Activated naive CD4-positive, alpha-beta T cell treated with anti-CD3 and anti-CD28 coated beads, Interleukin-2, amount 50 U/mL, for 16 hours (primary cell): Measurements from ENCODE around the gene SLC8A1.

Experiments used
- DNase-seq: peaks from one replicate; pipeline ENCODE4 v3.0.0-alpha.2; 2020

SLC8A1 gene

DNA sequence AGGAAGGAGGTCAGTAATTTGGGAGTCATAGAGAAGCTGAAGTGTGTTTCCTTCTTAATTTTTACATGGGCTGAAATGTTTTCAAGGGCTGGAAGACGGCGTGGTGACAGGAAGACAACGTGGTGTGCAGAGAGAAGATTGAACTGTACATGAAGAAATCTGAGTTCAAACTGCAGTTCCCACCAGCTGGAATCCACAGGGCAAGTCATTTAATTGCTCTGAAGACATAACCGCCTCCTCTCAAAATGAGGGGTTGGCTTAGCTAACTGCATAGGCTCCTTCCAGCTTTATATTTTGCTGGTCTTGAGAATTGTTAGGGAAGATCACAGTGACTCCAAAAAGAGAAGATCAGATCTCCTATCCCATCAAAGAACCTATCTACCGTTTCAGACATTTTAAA is 103.9 kb downstream of the SLC8A1 start:
- DNase-seq, result no peak

GRCh38 chr2:40346535-40347354 is 105.1 kb downstream of the SLC8A1 start:
- no peak for DNase-seq

DNA sequence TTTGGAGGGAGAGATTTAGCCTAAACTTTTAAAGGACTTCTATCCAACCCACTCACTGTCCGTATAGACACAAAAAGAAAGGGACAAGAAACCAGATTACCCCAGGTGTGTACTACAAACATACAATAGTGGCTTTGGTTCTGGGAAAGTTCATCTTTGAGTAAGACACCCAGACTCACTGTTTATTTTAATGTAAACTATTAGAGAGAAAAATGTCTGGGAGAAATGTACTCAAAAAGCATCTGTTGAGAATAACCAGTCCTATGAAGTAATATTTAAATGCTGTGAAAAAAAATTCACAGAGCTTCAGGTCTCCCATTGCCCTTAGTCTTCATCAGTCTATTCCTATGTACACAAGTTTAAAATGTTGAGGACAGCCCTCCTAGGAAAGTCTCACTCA is 107.5 kb downstream of the SLC8A1 start:
- no peak for DNase-seq

- no peak for DNase-seq
Measured at GRCh38 chr2:40343902-40344301, 108.0 kb downstream of the SLC8A1 start.

GRCh38 chr2:40341198-40341597 is 110.7 kb downstream of the SLC8A1 start:
- DNase-seq, result no peak

DNA sequence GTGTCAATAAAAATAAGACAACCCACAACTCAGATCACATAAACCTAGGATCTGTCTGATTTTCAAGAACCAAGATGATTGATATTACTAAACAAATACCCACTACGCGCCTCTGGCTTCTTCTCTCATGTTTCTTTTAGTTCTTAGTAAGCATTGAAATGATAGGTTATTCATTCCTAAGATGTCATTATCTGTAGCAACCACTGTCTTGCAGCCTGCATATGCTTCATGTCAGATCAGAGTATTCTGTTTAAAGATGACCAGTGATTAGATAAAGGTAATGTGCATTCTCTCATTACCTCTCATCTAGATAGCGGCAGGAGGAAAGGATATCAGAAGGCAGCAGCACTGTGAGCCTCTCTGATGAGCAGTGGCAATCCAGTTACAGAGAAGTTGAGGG is 112.9 kb downstream of the SLC8A1 start:
- DNase-seq, result no peak

DNA sequence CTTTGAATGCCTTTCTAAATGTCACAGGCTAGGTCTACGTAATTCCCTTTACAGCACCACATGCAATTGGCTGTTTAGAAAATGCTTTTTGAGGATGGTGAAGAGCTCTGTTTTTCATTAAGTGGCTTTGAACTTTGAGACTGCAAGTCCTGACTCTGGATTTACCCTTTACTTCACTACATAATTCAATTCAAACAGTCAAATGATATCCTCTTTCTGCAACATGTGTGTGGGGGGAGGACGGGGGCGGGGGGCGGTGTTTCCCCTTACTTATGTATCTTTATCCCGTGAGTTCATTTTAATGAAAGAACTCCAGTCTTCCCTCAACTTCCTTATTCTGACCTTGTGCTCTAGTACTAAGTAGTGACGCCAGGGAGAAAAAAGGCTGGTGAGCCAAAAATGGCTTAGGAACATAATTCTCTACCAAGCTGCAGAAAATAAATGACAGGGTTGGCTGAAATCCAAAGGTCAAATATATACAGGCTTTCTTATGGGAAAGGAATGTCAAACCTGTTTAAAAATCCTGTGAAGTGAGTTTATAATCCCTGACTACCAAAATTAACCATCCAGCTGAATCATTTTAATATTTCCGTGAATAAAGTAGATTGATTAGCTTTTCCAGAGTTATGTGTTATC is 119.6 kb downstream of the SLC8A1 start:
- DNase-seq, result no peak

GRCh38 chr2:40330096-40330495 is 121.8 kb downstream of the SLC8A1 start:
- DNase-seq, result no peak

- no peak for DNase-seq
Measured at GRCh38 chr2:40329739-40330030, 122.2 kb downstream of the SLC8A1 start.

DNA sequence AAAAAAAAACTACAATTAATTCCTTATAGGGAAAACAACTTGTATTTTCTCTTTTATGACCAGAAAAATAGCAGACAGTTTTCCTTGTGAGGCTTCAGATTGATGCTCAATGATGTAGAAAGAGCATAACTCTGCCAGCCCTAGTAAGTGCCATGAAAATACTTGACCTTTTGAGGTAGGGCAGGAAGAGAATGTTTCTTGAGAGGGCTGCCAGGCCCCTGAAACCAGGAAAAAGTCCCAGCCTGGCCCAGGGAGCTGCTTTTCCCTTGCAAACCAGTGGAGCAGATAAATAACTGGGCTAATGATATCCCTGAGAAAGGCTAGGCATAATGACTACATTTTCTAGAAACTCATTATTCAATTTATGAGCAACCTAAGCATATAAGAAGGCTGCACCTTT is 126.8 kb downstream of the SLC8A1 start:
- DNase-seq, result no peak

DNA sequence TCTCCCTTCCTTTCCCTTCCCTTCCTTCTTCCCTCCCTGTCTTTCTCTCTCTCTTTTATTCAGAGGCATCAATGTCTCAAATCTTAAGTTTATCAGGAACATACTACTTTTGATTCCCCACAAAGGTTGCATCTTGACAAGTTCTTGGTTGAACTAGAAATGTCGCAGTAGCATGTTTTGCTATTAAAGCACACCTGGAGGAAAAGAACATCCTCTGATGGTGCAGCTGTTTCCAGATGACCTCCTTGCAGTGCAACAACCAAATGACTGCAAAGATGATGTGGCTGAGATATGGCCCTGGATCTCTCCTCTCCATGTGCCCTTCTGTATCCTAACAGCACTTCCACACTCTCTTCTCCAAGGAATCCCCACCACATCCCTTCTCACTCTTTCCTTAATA is 127.2 kb downstream of the SLC8A1 start:
- no peak for DNase-seq

DNA sequence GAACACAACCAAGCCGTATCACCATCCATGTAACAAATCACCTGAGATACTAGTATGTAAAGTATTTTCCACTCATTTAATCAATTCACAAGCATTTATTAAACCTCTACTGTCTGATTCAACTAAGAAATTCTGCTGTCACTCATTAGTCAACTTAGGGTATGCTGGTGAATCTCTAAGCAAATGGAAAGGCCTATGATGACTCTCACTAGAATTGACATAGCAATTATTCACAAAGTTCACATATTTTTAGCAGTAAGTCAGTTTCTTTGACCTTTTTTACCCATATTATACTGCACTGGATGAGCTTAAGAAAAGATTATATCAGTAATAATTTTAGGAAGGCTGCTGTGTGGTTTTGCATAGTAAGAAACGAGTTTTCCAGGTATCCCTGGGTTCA is 130.1 kb downstream of the SLC8A1 start:
- DNase-seq, result no peak

DNA sequence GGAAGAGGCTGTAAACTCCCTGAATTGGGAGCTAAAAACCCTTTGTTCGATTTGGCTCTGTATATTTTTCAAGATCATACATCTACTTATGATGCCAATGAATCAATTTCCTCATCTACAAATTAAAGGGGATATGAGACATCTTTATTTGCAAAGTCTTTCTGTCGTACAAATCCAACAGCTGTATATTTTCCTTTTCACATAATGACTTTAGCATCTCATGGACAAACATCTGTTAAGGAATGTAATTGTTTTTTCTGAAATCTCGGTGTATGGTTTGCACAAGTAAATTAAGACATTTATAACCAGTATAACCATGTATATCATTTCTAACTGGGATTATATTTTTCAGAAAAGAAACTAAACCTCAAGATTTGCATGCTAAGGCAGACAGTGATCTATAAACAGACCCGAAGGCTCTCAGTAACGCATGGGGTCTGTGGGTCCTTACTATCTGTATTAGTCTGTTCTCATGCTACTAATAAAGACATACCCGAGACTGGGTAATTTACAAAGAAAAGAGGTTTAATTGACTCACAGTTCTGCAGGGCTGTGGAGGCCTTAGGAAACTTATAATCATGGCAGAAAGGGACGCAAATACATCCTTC is 130.8 kb downstream of the SLC8A1 start:
- DNase-seq, result no peak

DNA sequence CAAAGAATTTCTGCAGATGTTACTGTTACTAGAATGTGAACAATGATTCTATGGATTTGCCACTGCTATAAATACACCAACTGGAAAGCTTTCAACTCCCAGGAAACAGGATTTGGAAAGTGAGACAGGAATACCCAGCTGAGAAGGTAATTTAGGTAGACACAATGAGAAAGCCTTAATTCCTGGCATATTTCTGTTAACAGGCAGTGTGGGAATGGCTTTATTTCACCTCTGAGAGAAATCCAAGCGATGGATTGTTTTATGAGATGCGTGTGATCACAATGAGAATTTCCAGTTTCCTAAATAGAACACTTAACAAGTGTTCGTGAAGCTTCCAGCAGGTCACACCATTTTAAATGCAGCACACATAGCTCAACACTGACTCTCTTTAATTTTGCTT is 133.0 kb downstream of the SLC8A1 start:
- no peak for DNase-seq

DNA sequence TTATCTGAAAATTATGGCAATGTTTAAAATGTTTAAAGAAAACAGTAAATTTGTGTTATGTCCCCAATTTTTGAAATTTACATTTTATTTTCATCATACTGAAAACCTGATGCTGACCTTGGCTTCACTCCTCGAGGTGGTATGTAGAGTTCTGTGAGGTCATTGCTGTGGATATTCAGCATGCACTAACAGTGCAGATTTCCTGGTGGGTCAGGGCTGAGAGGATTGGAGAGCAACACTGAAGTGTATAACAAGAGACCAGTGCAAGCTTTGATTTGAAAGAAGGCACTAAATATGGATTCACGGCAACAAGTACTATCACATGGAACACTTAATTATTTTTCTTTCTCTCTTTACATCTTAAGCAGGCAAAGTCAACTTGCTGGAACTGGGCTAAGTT is 134.1 kb downstream of the SLC8A1 start:
- no peak for DNase-seq

DNA sequence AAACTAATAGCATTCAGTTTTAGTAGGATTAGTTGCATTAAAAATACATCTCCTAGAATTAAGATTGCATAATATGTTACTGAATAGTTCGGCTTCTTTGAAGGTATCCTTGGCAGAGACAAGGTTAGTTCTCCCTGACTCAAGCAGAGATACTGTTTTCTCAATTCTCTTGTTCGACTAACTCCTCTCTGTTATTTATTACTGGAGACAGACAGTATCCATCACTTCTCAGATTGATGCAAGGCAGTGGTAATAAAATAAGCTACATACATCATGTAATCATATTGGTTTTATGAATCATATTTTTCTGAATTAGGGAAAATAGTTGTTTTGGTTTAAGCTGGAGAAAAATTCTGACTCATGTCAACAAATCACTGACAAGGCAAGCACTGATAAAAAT is 134.8 kb downstream of the SLC8A1 start:
- no peak for DNase-seq

DNA sequence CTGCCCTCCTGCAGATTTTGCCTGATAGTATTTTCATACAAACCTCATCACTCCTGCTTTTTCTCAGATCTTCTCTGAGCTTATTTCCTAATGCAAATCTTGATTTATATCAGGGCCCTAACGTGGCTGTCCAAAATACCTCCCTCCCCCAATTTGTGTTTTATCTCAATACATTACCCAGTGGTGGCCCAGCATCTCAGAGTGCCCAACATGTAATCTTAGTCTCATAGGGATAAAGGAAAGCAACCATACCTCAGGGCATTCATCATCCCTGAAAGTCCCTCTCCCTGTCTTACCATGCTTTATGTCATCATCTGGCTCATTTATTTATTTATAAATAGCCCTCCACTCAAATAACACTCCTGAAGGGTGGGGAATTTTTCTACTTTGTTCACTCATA is 135.3 kb downstream of the SLC8A1 start:
- DNase-seq, result no peak

GRCh38 chr2:40315683-40316082 is 136.2 kb downstream of the SLC8A1 start:
- no peak for DNase-seq

DNA sequence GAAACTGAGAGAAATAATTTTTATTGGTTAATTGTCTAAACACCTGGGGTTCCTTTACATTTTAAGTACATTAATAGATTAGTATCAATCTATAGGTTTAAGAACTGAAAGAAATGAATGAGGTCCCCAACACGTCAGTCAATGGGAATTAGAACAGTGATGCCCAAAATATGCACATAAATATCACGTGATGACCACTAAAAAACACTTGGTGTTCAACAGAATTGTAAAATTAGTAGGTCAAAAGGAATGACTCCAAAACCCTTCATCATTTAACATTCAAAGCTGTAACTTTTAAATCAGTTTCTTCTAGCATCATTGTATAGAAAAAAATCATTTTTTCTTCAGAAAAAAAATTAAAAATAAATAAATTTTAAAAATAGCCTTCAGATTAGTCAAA is 140.9 kb downstream of the SLC8A1 start:
- no peak for DNase-seq

DNA sequence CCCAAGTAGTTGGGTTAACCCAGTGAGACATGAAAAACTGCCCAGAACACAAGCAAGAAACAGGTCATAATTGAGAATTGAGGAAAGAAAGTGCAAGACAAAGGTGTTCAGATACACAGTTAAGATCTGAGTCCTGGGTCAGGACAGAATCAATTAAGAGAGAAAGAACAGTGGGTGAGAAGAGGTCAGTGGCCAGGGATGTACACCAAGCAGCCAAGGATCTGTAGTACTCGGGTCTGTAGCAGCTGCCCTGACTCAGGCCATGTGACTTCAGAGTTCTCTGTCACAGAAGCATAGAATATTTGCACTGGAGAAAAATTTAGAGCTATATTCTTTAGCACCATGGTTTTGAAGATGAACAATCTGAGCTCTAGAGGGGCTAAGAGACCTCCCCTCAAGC is 141.6 kb downstream of the SLC8A1 start:
- DNase-seq, result no peak

DNA sequence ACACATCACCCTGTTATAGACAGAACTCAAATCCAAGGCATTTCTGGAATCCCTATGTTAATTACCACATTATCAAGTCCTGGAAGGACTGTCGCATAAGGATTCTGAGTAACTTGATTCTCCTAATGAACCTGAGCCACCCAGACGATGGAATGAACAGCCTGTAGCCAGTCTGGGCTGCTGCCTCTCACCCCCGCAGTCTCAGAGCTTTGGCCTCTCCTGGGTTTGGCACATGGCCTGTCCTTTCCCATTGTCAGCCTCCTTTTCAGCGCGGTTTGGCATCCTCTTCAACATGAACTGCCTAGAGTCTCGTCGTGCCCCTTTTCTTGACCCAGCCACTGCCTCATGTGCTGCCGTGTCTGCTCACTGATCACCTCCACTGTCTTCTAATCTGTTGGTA is 147.6 kb downstream of the SLC8A1 start:
- no peak for DNase-seq

GRCh38 chr2:40303746-40304145 is 148.1 kb downstream of the SLC8A1 start:
- no peak for DNase-seq

DNA sequence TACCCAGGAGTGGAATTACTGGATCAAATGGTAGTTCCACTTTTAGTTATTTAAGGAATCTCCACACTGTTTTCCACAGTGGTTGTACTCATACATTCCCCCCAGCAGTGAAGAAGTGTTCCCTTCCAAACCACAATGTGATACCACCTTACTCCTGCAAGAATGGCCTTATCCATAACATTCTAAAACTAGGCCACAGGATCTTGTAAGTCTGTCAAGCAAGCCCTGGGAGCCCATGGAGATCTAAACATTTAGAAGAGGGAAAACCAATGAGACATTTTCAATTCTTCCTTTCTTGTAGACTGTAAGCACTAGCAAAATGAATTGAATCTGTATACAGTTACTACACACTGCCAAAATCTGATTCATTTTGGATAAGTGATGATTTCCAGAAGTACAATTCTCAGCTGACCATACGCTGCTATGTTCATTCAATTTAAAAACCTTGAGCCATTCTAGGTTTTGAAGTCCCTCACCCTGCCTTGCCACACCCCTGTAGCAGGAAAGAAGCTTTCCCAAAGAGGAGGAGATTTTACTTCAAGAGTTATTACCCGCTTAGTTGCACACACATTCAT is 149.1 kb downstream of the SLC8A1 start:
- DNase-seq, result no peak

- DNase-seq, result no peak
Measured at GRCh38 chr2:40300391-40300790, 151.5 kb downstream of the SLC8A1 start.
